Neural progenitor cell (in vitro differentiated cells): ENCODE data around the gene CUBN. TPM values are rescaled to one million over a fixed set of nuclear protein-coding genes. Genes with fewer than 3 reads are reported as not detected.

ENCODE experiments used
- DNase-seq: peaks from one replicate; pipeline ENCODE4 v3.0.0-alpha.2; 2016; ENCODE audit warnings: low spot score
- H2AFZ ChIP-seq: fragments of 200-600 bp; sonication (generic); replicated peaks from 2 replicates; pipeline ENCODE4 v1.6.1; 2016; ENCODE audit warnings: antibody characterized with exemption
- H3F3A ChIP-seq: fragments of 200-600 bp; sonication (generic); 2 replicates; pipeline ENCODE4 v1.6.1; 2016; ENCODE audit warnings: antibody characterized with exemption, low read depth
- H3K27ac ChIP-seq: fragments of 200-600 bp; sonication (generic); 2 replicates; pipeline ENCODE4 v1.5.1; 2016; ENCODE audit warnings: mild to moderate bottlenecking
- H3K27me3 ChIP-seq: fragments of 200-600 bp; sonication (generic); 2 replicates; pipeline ENCODE4 v1.6.1; 2016; ENCODE audit warnings: mild to moderate bottlenecking, moderate library complexity
- H3K36me3 ChIP-seq: fragments of 200-600 bp; sonication (generic); 2 replicates; pipeline ENCODE4 v1.5.1; 2016
- H3K4me1 ChIP-seq: fragments of 200-600 bp; sonication (generic); 2 replicates; pipeline ENCODE4 v1.6.1; 2016; ENCODE audit warnings: mixed run types
- H3K4me2 ChIP-seq: fragments of 200-600 bp; sonication (generic); 2 replicates; pipeline ENCODE4 v1.6.1; 2016
- H3K4me3 ChIP-seq: fragments of 200-600 bp; sonication (generic); 2 replicates; pipeline ENCODE4 v1.5.1; 2016
- H3K79me2 ChIP-seq: fragments of 200-600 bp; sonication (generic); 2 replicates; pipeline ENCODE4 v1.6.1; 2016; ENCODE audit warnings: low read depth
- H3K9ac ChIP-seq: fragments of 200-600 bp; sonication (generic); 2 replicates; pipeline ENCODE4 v1.6.1; 2016
- H3K9me3 ChIP-seq: fragments of 200-600 bp; sonication (generic); 2 replicates; pipeline ENCODE4 v1.5.1; 2016; ENCODE audit warnings: low read depth
- H4K20me1 ChIP-seq: fragments of 200-600 bp; sonication (generic); 2 replicates; pipeline ENCODE4 v1.6.1; 2016; ENCODE audit warnings: low read depth
- H3K27ac Mint-ChIP-seq: 3 replicates; pipeline ENCODE4 v1.8.0; 2021; ENCODE audit warnings: mixed read lengths
- H3K27me3 Mint-ChIP-seq: 2 replicates; pipeline ENCODE4 v1.8.0; 2022; ENCODE audit warnings: low read depth, mild to moderate bottlenecking, inconsistent platforms, moderate library complexity, mixed read lengths; ENCODE audit not compliant: insufficient read depth
- H3K36me3 Mint-ChIP-seq: 3 replicates; pipeline ENCODE4 v1.8.0; 2021; ENCODE audit warnings: mixed read lengths
- H3K4me1 Mint-ChIP-seq: 3 replicates; pipeline ENCODE4 v1.8.0; 2021; ENCODE audit warnings: mixed read lengths
- H3K4me3 Mint-ChIP-seq: 3 replicates; pipeline ENCODE4 v1.8.0; 2021; ENCODE audit warnings: mild to moderate bottlenecking, moderate library complexity, mixed read lengths
- H3K9me3 Mint-ChIP-seq: 3 replicates; pipeline ENCODE4 v1.8.0; 2020; ENCODE audit warnings: mixed read lengths
- EZH2 ChIP-seq: fragments of 200-600 bp; sonication (generic); IDR thresholded peaks from 2 replicates; pipeline ENCODE4 v1.6.1; 2017; ENCODE audit warnings: antibody characterized with exemption, mild to moderate bottlenecking, moderate library complexity
- EZH2phosphoT487 ChIP-seq: fragments of 200-600 bp; sonication (generic); IDR thresholded peaks from 2 replicates; pipeline ENCODE4 v1.6.1; 2017; ENCODE audit warnings: antibody characterized with exemption
- total RNA-seq: library from RNA; depleted of rRNA; stranded (reverse); fragments of >200 nt; gene quantifications from 2 replicates; pipeline ENCODE4 v1.2.3, GENCODE V29; 2015; ENCODE audit warnings: low replicate concordance
- TF ChIP-seq, protein P1 (sequence below): fragments of 200-600 bp; sonication (generic); IDR thresholded peaks from 2 replicates; pipeline ENCODE4 v1.5.1; 2017; ENCODE audit warnings: antibody characterized with exemption, mild to moderate bottlenecking

The CUBN gene
- total RNA-seq, 1 donor from 2014 or later = 2.2 TPM

DNA sequence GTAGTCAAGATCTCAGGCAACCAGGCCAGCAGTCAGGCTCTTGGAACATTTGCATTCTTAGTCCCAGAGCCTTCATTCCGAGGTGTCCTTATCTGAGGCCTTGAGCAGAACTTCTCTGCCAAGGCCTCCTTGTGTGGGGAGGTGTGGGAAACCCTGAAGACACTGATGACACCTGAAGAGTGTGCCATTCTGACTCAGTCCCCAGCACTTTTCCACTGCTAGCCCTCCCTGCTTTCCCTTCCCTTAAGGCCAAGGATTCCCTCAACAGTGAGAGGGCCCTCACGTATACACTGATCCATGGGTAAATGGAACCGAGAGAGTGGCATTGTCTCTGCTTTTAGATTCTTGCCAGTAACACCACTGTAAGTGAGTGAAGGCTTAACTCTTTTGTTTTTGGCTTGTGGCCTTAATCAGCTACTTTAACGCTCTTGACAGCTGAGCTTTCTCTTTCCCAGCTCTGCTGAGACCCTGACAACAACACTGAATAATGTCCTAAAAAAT, 41.6 kb upstream of the CUBN start:
- peaks cover 32% of the 10 kb centered on the region for H3K4me1 Mint-ChIP-seq
- H3K27ac ChIP-seq = peak overlapping the region; percentile 80
- no peaks in the 10 kb centered on the region for H3K27me3 Mint-ChIP-seq
- DNase-seq = peak; percentile 83
- no peaks in the 10 kb centered on the region for H3K9me3 ChIP-seq
- no peak overlapping the region for H3K4me3 Mint-ChIP-seq
- H3K36me3 ChIP-seq = no peaks in the 10 kb centered on the region
- H3K4me3 ChIP-seq = no peak overlapping the region
- no peak overlapping the region for H3K9ac ChIP-seq
- no peaks in the 10 kb centered on the region for H4K20me1 ChIP-seq
- TF ChIP-seq EZH2 (no peak), EZH2phosphoT487 (no peak)
- TF ChIP-seq, protein P1, sequence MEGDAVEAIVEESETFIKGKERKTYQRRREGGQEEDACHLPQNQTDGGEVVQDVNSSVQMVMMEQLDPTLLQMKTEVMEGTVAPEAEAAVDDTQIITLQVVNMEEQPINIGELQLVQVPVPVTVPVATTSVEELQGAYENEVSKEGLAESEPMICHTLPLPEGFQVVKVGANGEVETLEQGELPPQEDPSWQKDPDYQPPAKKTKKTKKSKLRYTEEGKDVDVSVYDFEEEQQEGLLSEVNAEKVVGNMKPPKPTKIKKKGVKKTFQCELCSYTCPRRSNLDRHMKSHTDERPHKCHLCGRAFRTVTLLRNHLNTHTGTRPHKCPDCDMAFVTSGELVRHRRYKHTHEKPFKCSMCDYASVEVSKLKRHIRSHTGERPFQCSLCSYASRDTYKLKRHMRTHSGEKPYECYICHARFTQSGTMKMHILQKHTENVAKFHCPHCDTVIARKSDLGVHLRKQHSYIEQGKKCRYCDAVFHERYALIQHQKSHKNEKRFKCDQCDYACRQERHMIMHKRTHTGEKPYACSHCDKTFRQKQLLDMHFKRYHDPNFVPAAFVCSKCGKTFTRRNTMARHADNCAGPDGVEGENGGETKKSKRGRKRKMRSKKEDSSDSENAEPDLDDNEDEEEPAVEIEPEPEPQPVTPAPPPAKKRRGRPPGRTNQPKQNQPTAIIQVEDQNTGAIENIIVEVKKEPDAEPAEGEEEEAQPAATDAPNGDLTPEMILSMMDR = no peak
- no peaks in the 10 kb centered on the region for H3K79me2 ChIP-seq
- H3F3A ChIP-seq = peaks cover 25% of the 10 kb centered on the region
- no peak overlapping the region for H2AFZ ChIP-seq
- H3K36me3 Mint-ChIP-seq = peaks cover 13% of the 10 kb centered on the region
- peaks cover 27% of the 10 kb centered on the region for H3K4me1 ChIP-seq
- H3K27ac Mint-ChIP-seq = no peak overlapping the region
- H3K9me3 Mint-ChIP-seq = no peaks in the 10 kb centered on the region
- H3K27me3 ChIP-seq = no peaks in the 10 kb centered on the region
- H3K4me2 ChIP-seq = peak overlapping the region; percentile 60

DNA sequence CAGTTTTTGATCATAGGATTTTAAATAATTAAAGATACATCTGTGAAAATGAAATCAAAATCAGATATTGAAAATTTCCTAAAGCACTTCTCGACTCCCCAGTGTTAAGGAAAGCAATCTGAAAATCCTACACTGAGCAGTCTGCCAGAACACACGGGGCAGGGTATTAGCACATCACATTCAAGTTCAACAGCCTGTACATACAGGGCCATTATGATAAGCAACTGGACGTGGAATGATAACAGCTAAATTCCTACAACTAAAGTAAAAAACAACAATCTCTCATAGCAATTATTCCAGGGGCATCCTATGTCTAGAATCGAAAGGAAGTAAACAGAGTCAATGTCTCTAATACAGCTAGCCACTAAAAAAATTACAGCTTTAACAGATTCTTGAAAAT, 40.2 kb upstream of the CUBN start:
- Histone ChIP-seq H3K4me1 (peaks cover 16% of the 10 kb centered on the region), H4K20me1 (no peaks in the 10 kb centered on the region), H3K9me3 (no peaks in the 10 kb centered on the region), H3K4me2 (no peak overlapping the region), H3K9ac (no peak overlapping the region), H3K27ac (no peak overlapping the region), H3F3A (peaks cover 18% of the 10 kb centered on the region), H2AFZ (no peak overlapping the region), H3K79me2 (no peaks in the 10 kb centered on the region), H3K27me3 (no peaks in the 10 kb centered on the region), H3K4me3 (no peak overlapping the region), H3K36me3 (no peaks in the 10 kb centered on the region)
- no peak for DNase-seq
- H3K27me3 Mint-ChIP-seq = no peaks in the 10 kb centered on the region
- no peak overlapping the region for H3K4me3 Mint-ChIP-seq
- H3K27ac Mint-ChIP-seq = no peak overlapping the region
- peaks cover 19% of the 10 kb centered on the region for H3K4me1 Mint-ChIP-seq
- TF ChIP-seq, protein P1 = no peak
- TF ChIP-seq EZH2 (no peak), EZH2phosphoT487 (no peak)
- H3K9me3 Mint-ChIP-seq = peaks cover under 1% of the 10 kb centered on the region
- peaks cover 13% of the 10 kb centered on the region for H3K36me3 Mint-ChIP-seq

DNA sequence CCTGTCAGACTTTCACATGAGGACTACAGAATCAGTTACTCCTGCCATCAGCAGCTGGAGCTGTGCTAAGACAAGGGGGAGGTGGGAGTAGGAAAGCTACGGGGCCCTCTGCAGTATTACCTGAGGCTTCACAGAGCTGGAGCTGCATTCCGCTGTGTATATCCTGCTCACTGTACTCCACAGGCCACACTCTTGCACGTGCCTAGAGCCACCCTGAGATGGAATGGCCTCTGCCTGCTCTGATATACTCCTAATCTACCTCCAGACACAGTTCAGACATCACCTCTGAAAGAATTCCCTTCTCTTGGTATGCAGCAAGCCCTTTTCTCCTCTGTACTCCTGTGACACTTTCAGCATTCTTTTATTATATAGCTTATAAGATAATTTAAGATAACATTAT, 37.1 kb upstream of the CUBN start:
- peaks cover 15% of the 10 kb centered on the region for H3K4me1 Mint-ChIP-seq
- H3K27ac Mint-ChIP-seq = peak overlapping the region; percentile 40
- Histone ChIP-seq H3K9ac (no peak overlapping the region), H3K79me2 (no peaks in the 10 kb centered on the region), H3K27ac (no peak overlapping the region), H4K20me1 (no peaks in the 10 kb centered on the region), H3F3A (peaks cover 11% of the 10 kb centered on the region), H3K4me2 (no peak overlapping the region), H3K36me3 (no peaks in the 10 kb centered on the region), H3K9me3 (no peaks in the 10 kb centered on the region), H3K4me3 (no peak overlapping the region), H3K27me3 (no peaks in the 10 kb centered on the region), H3K4me1 (peaks cover 13% of the 10 kb centered on the region), H2AFZ (no peak overlapping the region)
- H3K9me3 Mint-ChIP-seq = peaks cover 9% of the 10 kb centered on the region
- DNase-seq = no peak
- TF ChIP-seq, protein P1 = no peak
- TF ChIP-seq EZH2phosphoT487 (no peak), EZH2 (no peak)
- H3K4me3 Mint-ChIP-seq = no peak overlapping the region
- H3K36me3 Mint-ChIP-seq = peaks cover 18% of the 10 kb centered on the region
- no peaks in the 10 kb centered on the region for H3K27me3 Mint-ChIP-seq
